NCI-H2227 treated with DMSO at 0.1 percent for 48 hours (cell line): ENCODE data around the gene CHD2.

Experiments
- DNase-seq: peaks from one replicate; lab custom pipeline; 2025; lab: John Stamatoyannopoulos, UW

Gene CHD2

DNA sequence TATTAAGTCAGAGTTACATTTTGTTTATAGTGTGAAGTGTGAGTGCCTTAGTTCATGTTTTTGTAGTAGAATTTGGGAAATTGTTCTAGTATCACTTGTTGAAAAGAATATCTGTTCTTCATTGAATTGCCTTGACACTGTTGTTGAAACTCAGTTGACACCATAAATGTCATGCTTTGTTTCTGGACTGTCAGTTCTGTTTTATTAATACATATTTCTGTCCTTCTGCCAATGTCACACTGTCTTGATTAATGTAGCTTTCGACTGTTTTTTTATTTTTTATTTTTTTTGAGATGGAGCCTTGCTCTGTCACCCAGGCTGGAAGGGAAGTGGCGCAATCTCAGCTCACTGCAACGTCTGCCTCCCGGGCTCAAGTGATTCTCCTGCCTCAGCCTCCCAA, 59.1 kb downstream of the CHD2 start:
- no peak for DNase-seq

- DNase-seq = no peak
Observed at GRCh38 chr15:92960996-92961681, 61.0 kb downstream of the CHD2 start.

DNA sequence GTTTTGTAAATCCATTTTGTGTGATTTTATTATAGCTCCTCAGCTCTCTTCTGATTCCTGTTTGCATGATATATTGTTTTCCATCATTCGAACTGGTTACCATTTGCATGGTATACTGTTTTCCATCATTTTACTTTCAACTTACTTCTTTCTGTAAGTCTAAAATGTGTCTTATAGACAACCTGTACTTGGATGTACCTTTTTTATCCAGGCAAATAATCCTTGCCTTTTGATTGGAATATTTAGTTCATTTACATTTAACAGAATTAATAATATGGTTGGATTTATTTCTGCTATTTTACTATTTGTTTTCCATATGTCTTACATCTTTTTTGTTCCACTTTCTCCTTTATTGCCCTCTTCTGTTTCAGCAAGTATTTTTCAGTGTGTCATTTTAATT, 62.8 kb downstream of the CHD2 start:
- DNase-seq = no peak

DNA sequence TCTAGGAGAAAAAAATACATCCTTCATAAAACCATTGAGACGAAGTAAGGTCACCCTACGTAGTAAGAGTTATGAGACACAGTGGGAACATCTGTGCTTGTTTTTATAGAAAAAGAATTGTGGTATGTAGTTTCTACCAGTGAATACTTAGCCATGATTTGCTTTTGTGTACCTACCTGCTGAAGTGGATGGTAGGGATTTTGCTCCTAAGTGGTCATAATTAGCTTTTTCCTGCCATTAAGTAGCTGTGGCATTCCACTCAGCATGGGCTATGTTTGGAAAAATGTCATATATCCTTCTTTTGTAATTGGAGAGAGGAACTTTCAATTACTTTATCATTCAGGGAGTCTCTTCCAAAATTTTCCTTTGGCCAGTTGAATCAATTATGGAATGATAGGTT, 63.7 kb downstream of the CHD2 start:
- no peak for DNase-seq

GRCh38 chr15:92968926-92969651, 69.0 kb downstream of the CHD2 start:
- DNase-seq = no peak

- no peak for DNase-seq
Observed at GRCh38 chr15:92970656-92971055, 70.5 kb downstream of the CHD2 start.

DNA sequence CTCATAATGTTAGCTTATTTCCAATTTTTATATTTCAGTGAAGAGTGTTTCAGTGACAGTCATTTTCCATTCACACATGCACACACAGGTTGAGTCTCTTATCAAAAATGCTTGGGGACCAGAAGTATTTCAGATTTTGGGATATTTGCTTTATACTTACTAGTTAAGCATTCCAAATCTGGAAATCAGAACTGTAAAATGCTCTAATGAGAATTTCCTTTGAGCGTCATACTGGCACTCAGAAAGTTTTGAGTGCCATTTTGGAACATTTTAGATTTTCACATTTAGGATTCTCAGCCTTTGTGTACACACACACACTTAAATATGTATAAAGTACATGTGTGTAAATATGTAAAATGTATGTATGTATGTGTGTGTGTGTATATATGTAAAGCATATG, 71.0 kb downstream of the CHD2 start:
- DNase-seq = no peak

GRCh38 chr15:92971713-92972112, 71.6 kb downstream of the CHD2 start:
- no peak for DNase-seq

DNA sequence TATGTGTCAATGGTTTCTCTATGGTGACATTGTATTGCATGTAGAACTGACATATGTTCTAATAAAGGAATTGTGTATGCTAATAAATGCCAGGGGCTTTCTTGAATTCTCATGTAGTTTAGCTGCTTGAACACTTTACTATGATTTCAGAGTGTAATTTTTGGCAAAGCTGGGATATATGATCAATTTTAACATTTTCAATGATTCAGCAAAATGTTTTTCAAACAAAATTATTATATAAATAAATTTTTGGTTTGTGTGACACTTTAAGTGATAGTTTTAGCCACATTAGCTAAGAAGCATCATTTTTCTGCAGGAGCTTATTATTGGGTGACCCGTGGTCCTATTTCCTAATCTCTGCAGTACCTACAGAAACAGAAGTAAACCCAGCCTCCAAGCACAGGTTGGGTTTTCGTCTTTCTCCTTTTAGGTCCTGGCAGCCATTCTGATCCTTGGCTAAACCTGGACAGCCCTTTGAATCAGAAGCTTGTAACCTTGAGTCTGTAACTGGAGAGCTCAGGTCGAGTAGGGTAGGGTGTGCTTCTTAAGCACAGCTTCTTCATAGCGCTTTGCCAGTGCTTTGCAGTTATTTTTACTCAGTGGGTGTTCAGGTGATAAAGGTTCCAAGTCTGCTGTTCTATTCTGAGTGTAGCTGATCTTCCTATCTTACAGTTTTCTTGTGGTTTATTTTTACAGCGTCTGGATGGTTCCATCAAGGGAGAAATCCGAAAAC, 74.2 kb downstream of the CHD2 start:
- DNase-seq = no peak

DNA sequence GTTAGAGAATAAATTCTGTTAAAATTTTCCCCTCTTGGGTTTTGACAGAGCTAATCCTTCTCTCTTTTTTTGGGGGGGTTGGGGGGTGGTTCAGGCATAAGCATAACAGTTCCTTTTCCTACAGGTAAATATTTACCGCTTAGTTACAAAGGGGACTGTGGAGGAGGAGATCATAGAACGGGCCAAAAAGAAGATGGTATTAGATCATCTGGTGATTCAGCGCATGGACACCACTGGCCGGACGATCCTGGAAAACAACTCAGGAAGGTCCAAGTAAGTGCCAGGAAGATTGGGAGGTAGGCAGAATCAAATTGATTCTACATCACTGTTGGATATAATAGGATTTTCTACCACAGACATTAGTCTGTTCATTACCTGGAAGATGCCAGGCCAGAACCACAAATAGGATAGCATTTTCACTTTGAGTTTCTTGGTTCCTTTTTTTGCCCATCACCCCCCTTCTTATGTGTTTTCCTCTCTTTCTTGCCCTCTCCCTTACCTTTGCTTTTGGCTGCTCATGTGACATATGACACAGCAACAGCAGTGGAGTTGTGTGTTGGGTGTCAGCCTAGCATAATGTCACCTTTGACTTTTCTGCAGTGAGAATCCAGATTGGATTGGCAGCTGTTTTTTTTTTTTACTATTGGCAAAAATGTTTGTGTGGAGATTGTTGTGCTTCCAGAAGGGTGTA, 79.0 kb downstream of the CHD2 start:
- DNase-seq = no peak

- DNase-seq = no peak
Observed at GRCh38 chr15:92981333-92981732, 81.2 kb downstream of the CHD2 start.

- DNase-seq = no peak
Observed at GRCh38 chr15:92984161-92984560, 84.0 kb downstream of the CHD2 start.

DNA sequence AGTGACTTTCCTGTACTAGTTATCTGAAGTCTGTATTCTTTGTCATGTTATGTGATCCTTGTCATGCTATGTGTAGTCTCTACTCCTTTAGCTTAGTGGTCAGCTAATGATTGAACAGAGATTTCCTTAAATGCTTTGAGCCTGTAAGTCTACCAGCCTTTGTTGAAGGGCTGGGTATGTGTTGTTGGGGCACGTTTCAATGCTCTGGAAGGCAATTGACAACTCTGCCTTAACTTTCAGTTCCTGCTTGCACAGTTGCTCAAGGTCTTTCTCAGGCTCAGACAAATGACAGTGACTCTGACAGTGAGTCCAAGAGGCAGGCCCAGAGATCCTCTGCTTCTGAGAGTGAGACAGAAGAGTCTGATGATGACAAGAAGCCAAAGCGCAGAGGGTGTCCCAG, 89.3 kb downstream of the CHD2 start:
- DNase-seq = no peak

DNA sequence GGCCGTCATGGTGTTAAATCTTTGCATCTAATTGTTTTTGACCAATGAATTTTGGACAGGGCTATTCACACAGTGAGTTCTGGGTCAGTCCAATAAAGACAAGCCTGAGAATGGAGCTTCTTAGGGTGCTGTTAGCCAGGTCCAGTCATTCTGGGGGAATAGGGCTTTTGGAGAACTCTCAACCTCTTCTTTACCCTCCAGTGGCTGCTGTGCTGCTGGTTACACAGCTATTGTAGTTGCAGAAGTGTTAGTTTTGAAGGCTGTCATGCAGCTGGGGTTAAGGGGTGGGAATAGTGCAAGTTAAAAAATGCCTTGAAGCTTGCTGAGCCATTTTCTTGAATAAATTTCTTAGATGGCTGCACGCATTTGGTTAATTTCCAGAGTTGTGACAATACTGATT, 89.9 kb downstream of the CHD2 start:
- no peak for DNase-seq

- DNase-seq = no peak
Observed at GRCh38 chr15:92992720-92993119, 92.6 kb downstream of the CHD2 start.

- DNase-seq = no peak
Observed at GRCh38 chr15:92997821-92998220, 97.7 kb downstream of the CHD2 start.

GRCh38 chr15:93001156-93001555, 101.0 kb downstream of the CHD2 start:
- no peak for DNase-seq

GRCh38 chr15:93001881-93002280, 101.8 kb downstream of the CHD2 start:
- DNase-seq = no peak

DNA sequence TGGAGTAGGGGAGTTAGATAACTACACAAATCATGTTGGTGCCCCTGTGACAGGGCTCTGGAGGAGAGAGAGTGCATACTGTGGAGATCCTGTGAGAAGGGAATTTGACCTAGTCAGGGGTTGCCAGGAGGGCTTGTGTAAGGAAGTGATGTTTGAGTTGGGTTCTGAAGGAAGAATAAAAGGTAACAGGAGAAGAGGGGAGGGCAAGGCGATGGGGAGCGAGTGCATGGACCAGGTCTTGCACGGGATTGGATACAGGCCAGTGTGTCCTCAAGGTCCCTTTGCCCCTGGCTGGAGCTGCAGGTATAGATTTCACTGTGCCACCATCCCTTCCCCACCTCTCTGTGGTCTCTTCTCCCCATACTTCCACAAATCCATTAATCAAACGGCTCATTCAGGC, 105.0 kb downstream of the CHD2 start:
- DNase-seq = no peak

DNA sequence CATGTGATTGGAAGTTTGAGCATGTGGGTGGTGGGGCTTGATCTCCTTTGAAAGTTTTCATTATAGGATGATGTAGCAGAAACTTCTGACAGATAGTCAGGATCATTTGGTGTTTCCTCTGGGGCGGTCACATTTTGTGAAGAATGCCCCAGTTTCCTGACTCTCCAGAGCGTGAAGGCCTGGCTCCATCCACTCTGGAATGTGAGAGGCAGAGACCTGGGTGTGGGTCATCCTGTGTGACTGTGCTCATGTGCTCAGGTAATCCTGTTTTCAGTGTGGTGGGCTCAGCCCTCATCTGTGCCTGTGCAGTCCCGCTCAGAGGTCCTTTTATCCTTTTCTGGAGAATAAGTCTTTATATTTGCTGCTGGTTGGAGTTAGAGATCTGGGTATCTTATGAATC, 107.9 kb downstream of the CHD2 start:
- no peak for DNase-seq

DNA sequence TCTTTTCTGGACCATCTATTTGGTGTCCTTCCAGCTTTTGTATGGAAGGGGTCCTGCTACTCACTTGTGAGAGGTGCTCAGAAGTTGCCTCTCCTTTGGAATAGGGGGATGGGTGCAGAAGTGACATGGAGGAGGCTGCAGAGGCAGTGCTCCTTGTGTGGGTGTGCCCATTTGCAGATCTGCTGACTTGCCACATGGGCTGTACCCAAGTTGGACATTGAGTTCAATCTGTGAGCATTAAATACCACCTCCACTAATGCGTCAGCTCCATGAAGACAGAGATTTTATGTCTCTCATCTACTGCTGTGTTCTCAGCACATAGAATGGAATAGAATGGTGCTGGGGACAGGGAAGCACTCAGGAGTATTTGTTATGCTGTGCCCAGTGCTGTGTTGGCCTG, 112.7 kb downstream of the CHD2 start:
- no peak for DNase-seq

DNA sequence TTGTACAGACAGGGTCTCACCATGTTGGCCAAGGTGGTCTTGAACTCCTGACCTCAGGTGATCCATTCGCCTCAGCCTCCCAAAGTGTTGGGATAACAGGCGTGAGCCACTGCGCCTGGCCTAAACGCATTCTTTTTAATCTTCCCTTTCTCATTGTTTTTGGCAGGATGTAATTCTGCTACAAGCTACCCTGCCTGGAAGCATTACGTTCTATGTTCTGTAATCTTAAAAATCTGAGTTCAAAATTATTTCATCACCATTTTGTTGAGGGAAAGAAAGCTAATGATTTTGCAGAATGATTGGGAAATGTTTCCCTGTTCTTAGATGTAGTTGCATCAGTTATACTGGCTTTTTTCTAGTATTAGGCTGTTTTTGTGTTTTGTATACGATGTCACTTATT, 117.4 kb downstream of the CHD2 start:
- no peak for DNase-seq

- no peak for DNase-seq
Observed at GRCh38 chr15:93018574-93018973, 118.5 kb downstream of the CHD2 start.
